Fibroblast of lung (primary cell): ENCODE results near the gene TP63. TPM values are rescaled to one million over a fixed set of nuclear protein-coding genes. Genes with fewer than 3 reads are reported as not detected.

Experiments used
- DNase-seq, 2 donors: peaks; one replicate each; pipeline versions ENCODE4 v3.0.0 to v3.0.0-alpha.2; 2010; ENCODE audit warnings: low read depth in 2 of 2
- H2AFZ ChIP-seq: 2 replicates; pipeline ENCODE4 v1.5.1; 2012; ENCODE audit warnings: low read length, control low read depth, inconsistent platforms
- H3K27ac ChIP-seq: 2 replicates; pipeline ENCODE4 v1.5.1; 2011; ENCODE audit warnings: low read length, control low read depth; ENCODE audit not compliant: insufficient read depth
- H3K27me3 ChIP-seq: 2 replicates; pipeline ENCODE4 v1.5.1; 2011; ENCODE audit warnings: mild to moderate bottlenecking, low read length; ENCODE audit not compliant: control insufficient read depth, insufficient read depth
- H3K36me3 ChIP-seq: 2 replicates; pipeline ENCODE4 v1.5.1; 2011; ENCODE audit warnings: low read length; ENCODE audit not compliant: control insufficient read depth, insufficient read depth
- H3K4me1 ChIP-seq: 2 replicates; pipeline ENCODE4 v1.5.1; 2011; ENCODE audit warnings: low read length; ENCODE audit not compliant: control insufficient read depth, insufficient read depth; ENCODE audit errors: extremely low read depth
- H3K4me2 ChIP-seq: 2 replicates; pipeline ENCODE4 v1.5.1; 2011; ENCODE audit warnings: low read length, control low read depth; ENCODE audit not compliant: insufficient read depth; ENCODE audit errors: extremely low read depth
- H3K4me3 ChIP-seq, 4 experiments: fragments of 200-600 bp in 1 of 4; sonication (generic) in 1 of 4; replicated peaks in 1 of 4; 2 replicates each; pipeline ENCODE4 v1.5.1; 2011 to 2016; ENCODE audit warnings: low read length in 4 of 4, low read depth in 3 of 4, mild to moderate bottlenecking in 3 of 4, control low read depth in 2 of 4, inconsistent platforms in 1 of 4, mixed read lengths in 1 of 4; ENCODE audit not compliant: insufficient read depth in 1 of 4; ENCODE audit errors: control extremely low read depth in 1 of 4
- H3K79me2 ChIP-seq: 2 replicates; pipeline ENCODE4 v1.5.1; 2012; ENCODE audit warnings: mild to moderate bottlenecking, low read length, inconsistent platforms; ENCODE audit not compliant: control insufficient read depth, insufficient read depth
- H3K9ac ChIP-seq: 2 replicates; pipeline ENCODE4 v1.5.1; 2011; ENCODE audit warnings: mild to moderate bottlenecking, low read length, control low read depth; ENCODE audit not compliant: insufficient read depth
- H3K9me3 ChIP-seq: 2 replicates; pipeline ENCODE4 v1.5.1; 2012; ENCODE audit warnings: low read depth, low read length; ENCODE audit not compliant: control insufficient read depth, insufficient read depth
- H4K20me1 ChIP-seq: 2 replicates; pipeline ENCODE4 v1.5.1; 2011; ENCODE audit warnings: low read length; ENCODE audit not compliant: control insufficient read depth, insufficient read depth; ENCODE audit errors: extremely low read depth
- EZH2 ChIP-seq: IDR thresholded peaks from 2 replicates; pipeline ENCODE4 v1.5.1; 2012; ENCODE audit warnings: low read length, control low read depth, mild to moderate bottlenecking; ENCODE audit errors: missing control alignments
- polyA plus RNA-seq, 2 donors: library from polyadenylated mRNA; depleted of rRNA in 1 of 2; stranded (reverse) in 1 of 2; unstranded in 1 of 2; fragments of >200 nt; gene quantifications; 2 replicates each; pipeline ENCODE4 v1.2.1, GENCODE V29; 2011 to 2012; ENCODE audit warnings: missing spikeins in 1 of 2
- total RNA-seq: library from RNA; depleted of rRNA; stranded (reverse); fragments of >200 nt; gene quantifications from 2 replicates; pipeline ENCODE4 v1.2.1, GENCODE V29; 2014
- TF ChIP-seq, protein P1 (sequence below), 2 donors: IDR thresholded peaks in 1 of 2; conservative IDR thresholded peaks in 1 of 2; 1 replicate in 1 of 2; 2 replicates in 1 of 2; pipeline ENCODE4 v1.5.1; 2011 to 2012; ENCODE audit warnings: low read length in 2 of 2, control low read depth in 1 of 2, inconsistent platforms in 1 of 2, low read depth in 1 of 2, mild to moderate bottlenecking in 1 of 2

TP63 gene
- total and polyA plus RNA-seq, 2 donors (not counting 1 experiment from before 2014, with no cell fraction given) = 0.06 TPM; not detected in 1

DNA sequence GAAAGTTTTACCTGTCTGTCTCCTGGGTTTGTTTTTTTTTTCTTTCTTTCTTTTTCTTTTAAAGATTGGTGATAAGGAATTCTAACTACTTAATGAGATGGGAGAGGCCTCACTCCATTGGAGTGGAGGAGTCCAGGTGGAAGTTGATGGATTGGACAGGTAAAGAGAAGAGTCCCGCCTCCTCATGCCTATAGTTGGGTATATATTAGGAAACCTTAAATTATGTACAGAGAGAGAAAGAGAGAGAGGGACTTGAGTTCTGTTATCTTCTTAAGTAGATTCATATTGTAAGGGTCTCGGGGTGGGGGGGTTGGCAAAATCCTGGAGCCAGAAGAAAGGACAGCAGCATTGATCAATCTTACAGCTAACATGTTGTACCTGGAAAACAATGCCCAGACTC is 158.2 kb downstream of the TP63 start:
- no peak overlapping the region for H2AFZ ChIP-seq
- no peaks in the 10 kb centered on the region for H3K9me3 ChIP-seq
- no peaks in the 10 kb centered on the region for H3K4me1 ChIP-seq
- H3K36me3 ChIP-seq = no peaks in the 10 kb centered on the region
- no peak overlapping the region for H3K9ac ChIP-seq
- no peaks in the 10 kb centered on the region for H3K27me3 ChIP-seq
- no peak for DNase-seq
- no peaks in the 10 kb centered on the region for H3K79me2 ChIP-seq
- H4K20me1 ChIP-seq = no peaks in the 10 kb centered on the region
- no peak overlapping the region for H3K27ac ChIP-seq
- TF ChIP-seq, protein P1, sequence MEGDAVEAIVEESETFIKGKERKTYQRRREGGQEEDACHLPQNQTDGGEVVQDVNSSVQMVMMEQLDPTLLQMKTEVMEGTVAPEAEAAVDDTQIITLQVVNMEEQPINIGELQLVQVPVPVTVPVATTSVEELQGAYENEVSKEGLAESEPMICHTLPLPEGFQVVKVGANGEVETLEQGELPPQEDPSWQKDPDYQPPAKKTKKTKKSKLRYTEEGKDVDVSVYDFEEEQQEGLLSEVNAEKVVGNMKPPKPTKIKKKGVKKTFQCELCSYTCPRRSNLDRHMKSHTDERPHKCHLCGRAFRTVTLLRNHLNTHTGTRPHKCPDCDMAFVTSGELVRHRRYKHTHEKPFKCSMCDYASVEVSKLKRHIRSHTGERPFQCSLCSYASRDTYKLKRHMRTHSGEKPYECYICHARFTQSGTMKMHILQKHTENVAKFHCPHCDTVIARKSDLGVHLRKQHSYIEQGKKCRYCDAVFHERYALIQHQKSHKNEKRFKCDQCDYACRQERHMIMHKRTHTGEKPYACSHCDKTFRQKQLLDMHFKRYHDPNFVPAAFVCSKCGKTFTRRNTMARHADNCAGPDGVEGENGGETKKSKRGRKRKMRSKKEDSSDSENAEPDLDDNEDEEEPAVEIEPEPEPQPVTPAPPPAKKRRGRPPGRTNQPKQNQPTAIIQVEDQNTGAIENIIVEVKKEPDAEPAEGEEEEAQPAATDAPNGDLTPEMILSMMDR (conservative IDR thresholded peaks at IDR 0.05 in 1 of 2, IDR thresholded peaks at IDR 0.05 in 1 of 2; ENCODE audit: low read depth in 1 of 2, low read length in 2 of 2) = no peak
- TF ChIP-seq EZH2 = no peak
- no peak overlapping the region for H3K4me3 ChIP-seq
- H3K4me2 ChIP-seq = no peak overlapping the region

DNA sequence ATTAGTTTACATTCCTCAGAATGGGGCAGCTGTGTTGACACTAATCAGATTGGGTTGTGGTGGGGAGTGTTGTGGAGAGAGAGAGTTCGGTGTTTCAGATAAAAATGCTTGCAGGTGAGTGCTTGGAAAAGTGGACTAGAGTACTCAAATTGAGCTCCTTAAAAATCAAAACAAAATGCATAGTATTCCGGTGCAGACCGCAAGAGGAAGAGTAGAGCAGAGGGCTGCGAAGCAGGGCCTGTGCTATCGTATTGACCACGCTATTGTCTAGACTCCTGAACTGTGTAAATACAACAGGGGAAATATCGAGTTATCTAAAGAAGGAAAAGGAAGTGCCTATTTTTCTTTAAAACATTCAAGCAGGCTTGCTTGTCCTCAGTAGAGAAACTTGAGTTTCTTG is 159.5 kb downstream of the TP63 start:
- H3K4me3 ChIP-seq = no peak overlapping the region
- no peaks in the 10 kb centered on the region for H3K79me2 ChIP-seq
- TF ChIP-seq EZH2 = no peak
- TF ChIP-seq, protein P1 (conservative IDR thresholded peaks at IDR 0.05 in 1 of 2, IDR thresholded peaks at IDR 0.05 in 1 of 2; ENCODE audit: low read depth in 1 of 2, low read length in 2 of 2) = no peak
- no peak overlapping the region for H3K9ac ChIP-seq
- no peak overlapping the region for H2AFZ ChIP-seq
- H3K27ac ChIP-seq = no peak overlapping the region
- no peaks in the 10 kb centered on the region for H3K36me3 ChIP-seq
- no peaks in the 10 kb centered on the region for H4K20me1 ChIP-seq
- no peak overlapping the region for H3K4me2 ChIP-seq
- H3K27me3 ChIP-seq = no peaks in the 10 kb centered on the region
- DNase-seq = no peak
- H3K9me3 ChIP-seq = no peaks in the 10 kb centered on the region
- no peaks in the 10 kb centered on the region for H3K4me1 ChIP-seq

DNA sequence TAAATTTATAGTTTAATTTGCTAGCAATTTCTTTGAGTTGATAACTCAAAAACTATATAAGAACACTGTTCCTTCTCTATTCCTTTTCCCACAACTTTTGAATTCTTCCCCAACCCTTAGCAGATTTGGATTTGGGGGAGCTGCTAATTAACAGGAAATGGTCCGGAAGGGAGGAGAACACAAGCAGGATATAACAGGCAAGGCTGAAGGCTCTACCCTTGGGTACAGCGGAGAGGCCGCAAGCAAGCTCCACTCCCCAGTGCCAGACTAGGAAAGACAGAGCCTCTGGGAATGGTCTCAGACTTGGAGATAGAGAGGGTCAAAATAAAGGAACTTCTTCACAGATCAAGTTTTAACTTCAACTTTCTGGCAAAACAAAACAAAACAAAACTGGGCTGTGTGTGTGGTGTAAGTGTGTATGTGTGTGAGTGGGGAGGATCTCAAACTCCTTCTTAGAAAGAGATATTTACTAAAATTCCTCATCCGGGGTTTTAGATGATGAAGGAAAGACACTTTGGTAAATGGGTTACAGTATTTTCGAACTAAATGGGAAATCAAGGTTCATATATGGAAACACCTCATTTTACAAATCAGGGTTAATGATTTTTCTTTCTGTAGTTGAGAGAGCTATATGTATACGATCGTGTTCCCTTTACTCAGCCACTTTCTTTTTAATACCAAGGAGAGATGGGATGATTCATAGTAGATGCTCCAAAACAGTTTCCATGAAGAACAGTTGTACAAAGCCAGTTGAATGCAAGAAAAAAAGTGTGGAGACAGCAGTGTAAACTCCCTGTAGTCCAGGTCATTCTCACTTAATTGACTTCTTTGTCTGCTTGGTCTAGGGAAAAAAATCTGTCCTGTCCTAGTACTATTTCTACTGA is 161.1 kb downstream of the TP63 start:
- H4K20me1 ChIP-seq = no peaks in the 10 kb centered on the region
- H3K4me3 ChIP-seq = no peak overlapping the region
- no peaks in the 10 kb centered on the region for H3K9me3 ChIP-seq
- H2AFZ ChIP-seq = no peak overlapping the region
- H3K27me3 ChIP-seq = no peaks in the 10 kb centered on the region
- no peak overlapping the region for H3K4me2 ChIP-seq
- H3K4me1 ChIP-seq = no peaks in the 10 kb centered on the region
- no peak overlapping the region for H3K27ac ChIP-seq
- no peaks in the 10 kb centered on the region for H3K36me3 ChIP-seq
- DNase-seq = no peak
- H3K79me2 ChIP-seq = no peaks in the 10 kb centered on the region
- TF ChIP-seq, protein P1 (conservative IDR thresholded peaks at IDR 0.05 in 1 of 2, IDR thresholded peaks at IDR 0.05 in 1 of 2; ENCODE audit: low read depth in 1 of 2, low read length in 2 of 2) = no peak
- no peak for TF ChIP-seq EZH2
- H3K9ac ChIP-seq = no peak overlapping the region
